ENCODE measurements around the gene FAM170B.
A peak's percentile ranks its signal among the peaks of the same experiment; 100 is the strongest.

GRCh38 chr10:49165821-49166483 lies 32.1 kb upstream of the FAM170B start:
- TF ChIP-seq FOS (IDR thresholded peaks at IDR 0.05; ENCODE audit: extremely low read depth, insufficient read length), result no peak
- peak; percentile 77 for TF ChIP-seq ERF (CRISPR knock-in tag; IDR thresholded peaks at IDR 0.05)
- 0 out of 2 replicates have a peak, but pooled peaks have one; percentile 13 for TF ChIP-seq ZNF561 (CRISPR knock-in tag; conservative IDR thresholded peaks at IDR 0.05)

Data from K562 (cell line).